Measurements from ENCODE around the gene ARMC7. TPM values are rescaled to one million over a fixed set of nuclear protein-coding genes. Genes with fewer than 3 reads are reported as not detected.

The ARMC7 gene
- total and polyA plus RNA-seq, 2 of the 13 experiments (the other 11 are each of a cell fraction or from before 2014, with no cell fraction given) = 3.9 to 4.2 TPM

GRCh38 chr17:75090871-75091854, 18.6 kb upstream of the ARMC7 start (continued):
- TF ChIP-seq ZNF143 (CRISPR knock-in tag; IDR thresholded peaks at IDR 0.05) = no peak
- 0 out of 2 replicates have a peak, but pooled peaks have one; percentile 21 for TF ChIP-seq CREB3 (CRISPR knock-in tag; IDR thresholded peaks at IDR 0.05)
- peak; percentile 66; the same call in 1 of the 2 replicates for TF ChIP-seq HNF1B (CRISPR knock-in tag; IDR thresholded peaks at IDR 0.05)
- TF ChIP-seq ZNF557 (CRISPR knock-in tag; IDR thresholded peaks at IDR 0.05) = no peak
- 0 out of 2 replicates have a peak, but pooled peaks have one; percentile 18 for TF ChIP-seq ZNF580 (CRISPR knock-in tag; IDR thresholded peaks at IDR 0.05; ENCODE audit: borderline replicate concordance, low read depth)
- peak in 1 of 2 experiments; percentile 76; a peak in 1 of 4 replicates for TF ChIP-seq EP300 (IDR thresholded peaks at IDR 0.05; ENCODE audit: low read depth in 2 of 2, low read length in 2 of 2)
- TF ChIP-seq EP300 (CRISPR knock-in tag; IDR thresholded peaks at IDR 0.05; ENCODE audit: borderline replicate concordance) = peak; percentile 40; the same call in 1 of the 2 replicates
- peak; percentile 93 for TF ChIP-seq RXRA (CRISPR knock-in tag; IDR thresholded peaks at IDR 0.05)
- TF ChIP-seq ZNF468 (CRISPR knock-in tag; IDR thresholded peaks at IDR 0.05) = no peak
- TF ChIP-seq BHLHE40 (IDR thresholded peaks at IDR 0.05; ENCODE audit: low read length) = peak; percentile 70
- no peak for TF ChIP-seq MATR3 (CRISPR knock-in tag; IDR thresholded peaks at IDR 0.05)
- TF ChIP-seq ZBTB42 (CRISPR knock-in tag; IDR thresholded peaks at IDR 0.05) = no peak
- TF ChIP-seq DNMT3B (CRISPR knock-in tag; conservative IDR thresholded peaks at IDR 0.05) = no peak
- no peak for TF ChIP-seq ZNF235 (CRISPR knock-in tag; IDR thresholded peaks at IDR 0.05; ENCODE audit: borderline replicate concordance)
- TF ChIP-seq NCOA2 (CRISPR knock-in tag; IDR thresholded peaks at IDR 0.05) = peak; percentile 72; the same call in 1 of the 2 replicates
- peak in 1 of 2 experiments; percentile 60; a peak in 1 of 4 replicates for TF ChIP-seq HMGXB4 (CRISPR knock-in tag; IDR thresholded peaks at IDR 0.05; ENCODE audit: borderline replicate concordance in 1 of 2, low read depth in 1 of 2)
- TF ChIP-seq ZNF124 (CRISPR knock-in tag; IDR thresholded peaks at IDR 0.05) = peak; percentile 53; the same call in 1 of the 2 replicates
- TF ChIP-seq SRSF1 (optimal IDR thresholded peaks at IDR 0.05; ENCODE audit: low read depth, low read length) = peak; percentile 88
- no peak for TF ChIP-seq ZNF567 (CRISPR knock-in tag; IDR thresholded peaks at IDR 0.05; ENCODE audit: borderline replicate concordance)
- TF ChIP-seq KDM2A (CRISPR knock-in tag; IDR thresholded peaks at IDR 0.05; ENCODE audit: borderline replicate concordance, low read depth) = peak; percentile 67; the same call in 1 of the 2 replicates
- TF ChIP-seq HMG20A (CRISPR knock-in tag; IDR thresholded peaks at IDR 0.05; ENCODE audit: borderline replicate concordance) = peak; percentile 89
- TF ChIP-seq ZNF605 (CRISPR knock-in tag; IDR thresholded peaks at IDR 0.05) = peak; percentile 62; the same call in 1 of the 2 replicates
- peak; percentile 75 for TF ChIP-seq U2AF1 (optimal IDR thresholded peaks at IDR 0.05; ENCODE audit: low read depth, low read length)
- no peak; the same call in 1 of the 2 replicates for TF ChIP-seq ZBTB38 (CRISPR knock-in tag; IDR thresholded peaks at IDR 0.05)
- no peak for TF ChIP-seq PHF5A (CRISPR knock-in tag; IDR thresholded peaks at IDR 0.05; ENCODE audit: low read depth, unreplicated experiment)
